HG03469 (cell line): ENCODE data around the gene C16orf86.
"Not testable (repeated sequence)": the region's sequence is repeated elsewhere in the genome, so short reads cannot be mapped to it uniquely, and the experiment has no call there.

Experiments
- ATAC-seq: cut with Tn5 transposase; IDR thresholded peaks from one replicate; pipeline ENCODE4 v1.9.1; 2021; ENCODE audit warnings: mild to moderate bottlenecking, moderate library complexity, moderate number of reproducible peaks; ENCODE audit not compliant: unreplicated experiment

The C16orf86 gene

DNA sequence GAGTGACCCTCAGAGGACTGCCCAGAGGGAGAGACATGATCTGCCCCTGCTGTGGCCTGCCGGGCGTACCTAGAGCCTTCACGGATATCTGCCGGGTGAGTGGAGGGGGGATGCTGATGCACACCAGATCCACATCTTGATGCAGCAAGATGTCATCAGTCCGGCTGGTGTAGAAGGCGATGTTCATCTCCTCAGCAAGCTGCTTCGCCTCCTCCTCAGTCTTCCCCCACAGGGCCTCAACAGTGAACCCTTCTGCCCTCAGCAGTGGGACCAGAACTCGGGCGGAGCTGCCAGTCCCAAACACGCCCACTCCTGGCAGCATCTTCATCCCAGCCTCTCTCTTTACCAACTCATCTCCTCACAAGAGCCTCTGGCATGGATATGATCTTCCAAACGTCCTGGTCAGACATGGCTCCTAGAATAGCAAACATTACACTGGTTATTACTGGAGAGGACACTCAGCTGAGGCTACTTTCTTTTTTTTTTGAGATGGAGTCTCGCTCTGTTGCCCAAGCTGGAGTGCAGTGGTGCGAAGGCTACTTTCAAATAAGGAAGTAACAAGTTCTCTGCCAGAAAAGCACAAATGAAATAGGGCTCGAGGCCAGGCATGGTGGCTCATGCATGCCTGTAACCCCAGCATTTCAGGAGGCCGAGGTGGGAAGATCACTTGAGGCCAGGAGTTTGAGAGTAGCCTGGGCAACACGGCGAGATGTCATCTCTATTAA is 18.9 kb downstream of the C16orf86 start:
- ATAC-seq = no peak

DNA sequence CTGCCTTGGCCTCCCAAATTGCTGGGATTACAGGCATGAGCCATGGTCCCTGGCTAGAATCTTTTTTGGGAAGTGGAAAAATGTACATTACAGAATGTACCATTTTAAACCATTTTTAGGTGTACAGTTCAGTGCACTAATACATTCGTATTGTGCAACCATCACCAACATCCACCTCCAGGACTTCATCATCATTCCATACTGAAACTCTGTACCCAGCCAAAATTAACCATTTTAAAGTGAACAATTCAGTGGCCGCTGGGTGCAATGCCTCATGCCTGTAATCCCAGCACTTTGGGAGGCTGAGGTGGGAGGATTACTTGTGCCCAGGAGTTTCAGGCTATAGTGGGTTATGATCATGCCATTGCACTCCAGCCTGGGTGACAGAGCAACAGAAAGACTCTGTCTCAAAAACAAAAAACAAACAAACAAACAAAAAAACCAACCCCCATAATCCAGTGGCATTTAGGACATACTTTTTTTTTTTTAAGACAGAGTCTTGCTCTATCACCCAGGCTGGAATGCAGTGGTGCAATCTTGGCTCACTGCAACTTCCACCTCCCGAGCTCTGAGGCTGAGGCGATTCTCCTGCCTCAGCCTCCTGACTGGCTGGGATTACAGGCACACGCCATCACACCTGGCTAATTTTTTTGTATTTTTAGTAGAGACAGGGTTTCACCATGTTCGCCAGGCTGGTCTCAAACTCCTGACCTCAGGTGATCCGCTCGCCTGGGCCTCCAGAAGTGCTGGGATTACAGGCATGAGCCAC is 27.1 kb downstream of the C16orf86 start:
- not testable (repeated sequence) for ATAC-seq

DNA sequence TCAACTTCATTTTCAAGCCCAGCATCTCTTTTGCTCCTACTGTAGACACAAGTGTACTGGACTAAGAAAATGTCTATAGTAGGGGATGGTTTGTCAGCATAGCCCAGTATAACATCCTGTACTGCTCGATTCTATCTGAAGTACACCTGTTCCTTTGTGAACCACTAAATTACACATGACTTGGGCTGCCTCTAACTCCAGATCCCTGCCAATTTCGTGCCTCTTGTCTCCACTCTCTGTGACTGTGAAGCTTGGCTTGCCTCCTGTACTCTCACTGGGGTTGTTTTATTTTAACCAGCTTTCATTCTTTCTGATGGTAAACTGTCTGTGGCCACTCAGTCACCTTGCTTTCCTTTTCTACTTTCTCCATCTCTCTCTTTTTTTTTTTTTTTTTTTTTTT is 28.0 kb downstream of the C16orf86 start:
- ATAC-seq = no peak

DNA sequence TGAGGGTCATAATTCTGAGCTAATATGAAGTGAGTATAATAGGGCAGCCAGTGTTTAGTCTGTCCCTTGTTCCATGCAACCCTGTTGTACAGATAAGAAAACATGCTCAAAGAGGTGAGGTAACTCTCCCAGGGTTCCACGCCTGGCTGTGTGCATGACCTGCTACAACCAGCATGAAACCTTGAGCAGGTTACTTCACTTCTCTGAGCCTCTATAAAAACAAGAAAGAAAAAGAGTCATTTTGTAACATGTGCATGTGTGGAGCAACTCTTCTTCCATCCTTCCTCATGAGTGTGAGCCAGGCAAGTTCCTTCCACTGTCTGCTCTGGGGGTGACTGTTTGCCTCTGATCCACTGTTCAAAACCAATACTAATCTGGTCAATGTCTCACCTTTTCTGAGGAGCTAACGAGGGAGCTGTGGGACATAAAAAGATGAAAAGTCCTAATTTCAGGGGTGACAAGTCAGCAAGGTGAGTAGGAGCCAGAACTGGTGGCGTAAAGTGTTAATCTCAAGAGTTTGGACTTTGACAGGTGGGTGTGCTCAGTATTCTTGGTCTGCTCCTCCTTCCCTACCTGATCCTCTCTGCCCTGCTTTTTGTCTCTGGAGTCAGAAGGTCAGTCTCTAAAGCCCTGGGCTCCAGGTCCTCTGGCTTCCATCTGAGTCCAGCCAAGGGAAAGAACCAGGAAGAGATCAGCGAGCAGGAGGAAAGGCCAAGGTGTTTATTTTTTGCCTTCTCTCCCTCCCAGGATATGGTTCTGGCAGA is 31.0 kb downstream of the C16orf86 start:
- ATAC-seq = no peak

DNA sequence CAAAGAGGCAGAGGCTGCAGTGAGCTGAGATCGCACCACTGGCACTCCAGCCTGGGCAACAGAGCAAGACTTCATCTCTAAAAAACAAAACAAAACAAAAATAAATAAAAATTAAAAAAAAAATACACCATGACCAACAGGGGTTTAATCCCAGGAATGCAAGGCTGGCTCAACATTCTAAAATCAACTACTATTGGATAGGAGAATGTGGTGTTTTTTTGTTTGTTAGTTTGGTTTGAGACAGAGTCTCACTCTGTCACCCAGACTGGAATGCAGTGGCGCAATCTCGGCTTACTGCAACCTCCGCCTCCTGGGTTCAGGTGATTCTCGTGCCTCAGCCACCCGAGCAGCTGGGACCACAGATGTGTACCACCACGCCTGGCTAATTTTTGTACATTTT is 32.7 kb downstream of the C16orf86 start:
- ATAC-seq = no peak

DNA sequence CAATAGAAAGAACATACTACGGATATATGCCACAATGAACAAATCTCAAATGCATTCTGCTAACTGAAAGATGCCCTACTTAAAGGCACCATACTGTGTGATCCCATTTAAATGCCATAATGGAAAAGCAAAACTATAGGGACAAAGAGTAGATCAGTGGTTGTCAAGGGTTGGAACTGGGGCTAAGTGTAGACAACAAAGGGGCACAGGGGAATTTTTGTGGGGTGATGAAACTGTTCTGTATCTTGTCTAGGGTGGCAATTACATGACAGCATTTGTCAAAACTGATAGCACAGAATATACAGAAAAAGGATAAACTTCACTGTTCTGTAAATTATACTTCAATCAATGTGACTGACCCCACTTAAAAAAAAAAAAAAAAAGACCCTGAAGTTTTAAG is 34.8 kb downstream of the C16orf86 start:
- no peak for ATAC-seq

DNA sequence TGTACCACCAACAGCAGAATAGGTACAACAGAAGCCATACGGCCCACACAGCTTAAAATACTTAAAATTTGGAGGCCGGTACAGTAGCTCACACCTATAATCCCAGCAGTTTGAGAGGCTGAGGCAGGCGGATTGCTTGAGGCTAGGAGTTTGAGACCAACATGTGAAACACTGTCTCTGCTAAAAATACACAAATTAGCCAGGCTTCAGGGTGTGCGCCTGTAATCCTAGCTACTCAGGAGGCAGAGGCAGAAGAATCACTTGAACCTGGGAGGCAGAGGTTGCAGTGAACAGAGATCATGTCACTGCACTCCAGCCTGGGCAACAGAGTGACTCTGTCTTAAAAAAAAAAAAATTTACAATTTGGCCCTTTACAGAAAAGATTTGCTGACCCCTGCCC is 35.5 kb downstream of the C16orf86 start:
- ATAC-seq = no peak

DNA sequence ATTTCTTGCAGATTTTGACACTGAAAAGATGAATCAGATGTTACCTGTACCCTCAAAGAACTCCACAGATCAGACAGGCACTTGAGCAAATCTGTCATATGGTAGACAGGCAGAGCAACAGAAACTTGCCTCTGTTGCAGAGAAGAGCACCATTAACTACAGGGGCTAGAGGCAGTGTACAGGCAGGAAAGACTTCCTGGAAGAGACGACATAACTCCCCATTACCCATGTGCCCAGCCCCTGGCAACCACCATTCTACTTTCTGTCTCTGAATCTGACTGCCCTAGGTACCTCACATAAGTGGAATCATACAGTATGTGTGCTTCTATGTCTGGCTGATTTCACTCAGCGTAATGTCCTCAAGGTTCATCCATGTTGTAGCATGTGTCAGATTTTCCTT is 37.0 kb downstream of the C16orf86 start:
- ATAC-seq = no peak

DNA sequence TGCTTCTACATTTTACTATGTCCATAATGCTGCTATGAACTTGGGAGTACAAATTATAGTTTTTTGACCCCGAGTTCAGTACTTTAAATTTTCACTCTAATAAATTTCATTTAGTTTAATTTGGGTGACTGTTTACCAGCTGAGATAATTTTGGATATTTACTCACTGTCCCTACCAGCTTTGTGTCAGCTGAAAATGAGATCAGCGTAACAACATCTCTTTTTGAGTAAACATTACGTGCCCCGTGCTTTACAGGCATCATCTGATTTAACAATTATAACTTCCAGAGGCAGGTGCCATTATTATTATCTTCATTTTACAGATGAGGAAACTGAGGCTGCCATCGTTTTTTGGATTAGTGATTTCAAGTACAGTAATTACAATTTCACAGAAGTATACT is 37.5 kb downstream of the C16orf86 start:
- ATAC-seq = no peak

DNA sequence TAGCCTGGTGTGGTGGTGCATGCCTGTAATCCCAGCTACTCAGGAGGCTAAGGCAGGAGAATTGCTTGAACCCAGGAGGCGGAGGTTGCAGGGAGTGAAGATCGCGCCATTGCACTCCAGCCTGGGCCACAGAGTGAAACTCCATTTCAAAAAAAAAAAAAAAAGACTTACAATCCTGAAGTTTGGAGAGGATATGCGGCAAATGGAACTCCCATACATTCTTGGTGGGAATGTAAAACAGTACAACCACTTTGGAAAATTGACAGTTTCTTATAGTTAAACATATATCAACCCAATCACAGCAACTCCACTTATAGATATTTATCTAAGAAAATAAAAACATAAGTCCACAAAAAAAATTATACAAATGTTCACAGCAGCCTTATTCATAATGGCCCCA is 40.6 kb downstream of the C16orf86 start:
- no peak for ATAC-seq

DNA sequence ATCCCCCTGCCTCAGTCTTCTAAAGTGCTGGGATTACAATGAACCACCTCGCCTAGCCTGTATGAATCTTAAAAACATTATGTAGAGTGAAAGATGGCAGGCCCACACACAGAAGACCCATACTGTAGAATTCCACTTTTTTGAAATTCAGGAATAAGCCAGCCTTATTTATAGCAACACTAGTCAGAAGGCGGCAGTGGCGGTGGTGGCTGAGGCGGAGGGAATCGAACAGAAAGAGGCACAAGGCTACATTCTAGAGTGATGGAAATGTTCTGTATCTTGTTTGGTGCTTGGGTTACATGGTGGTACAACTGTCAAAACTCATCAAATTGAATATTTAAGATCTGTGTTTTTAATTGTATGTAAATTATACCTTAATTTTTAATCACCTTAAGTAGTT is 41.2 kb downstream of the C16orf86 start:
- ATAC-seq = no peak

DNA sequence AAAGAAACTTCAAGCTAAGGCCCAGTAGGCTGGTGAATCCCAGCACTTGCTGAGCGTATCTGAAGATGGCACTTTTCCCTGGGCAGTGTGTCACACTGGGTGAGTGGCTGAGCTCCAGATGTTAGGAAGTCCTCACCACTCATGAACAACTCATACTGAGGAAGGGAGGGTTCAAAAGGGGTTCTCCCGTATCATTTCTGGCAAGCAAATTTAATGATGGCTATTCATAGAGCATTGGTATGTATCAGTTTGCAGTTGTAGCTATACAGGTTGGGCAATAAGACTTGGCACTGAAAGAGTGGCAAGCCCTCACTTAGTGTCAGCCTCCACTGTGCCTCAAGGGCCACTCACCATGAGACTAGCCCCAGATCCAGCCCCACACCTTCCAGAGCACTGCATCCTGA is 41.8 kb downstream of the C16orf86 start:
- no peak for ATAC-seq

DNA sequence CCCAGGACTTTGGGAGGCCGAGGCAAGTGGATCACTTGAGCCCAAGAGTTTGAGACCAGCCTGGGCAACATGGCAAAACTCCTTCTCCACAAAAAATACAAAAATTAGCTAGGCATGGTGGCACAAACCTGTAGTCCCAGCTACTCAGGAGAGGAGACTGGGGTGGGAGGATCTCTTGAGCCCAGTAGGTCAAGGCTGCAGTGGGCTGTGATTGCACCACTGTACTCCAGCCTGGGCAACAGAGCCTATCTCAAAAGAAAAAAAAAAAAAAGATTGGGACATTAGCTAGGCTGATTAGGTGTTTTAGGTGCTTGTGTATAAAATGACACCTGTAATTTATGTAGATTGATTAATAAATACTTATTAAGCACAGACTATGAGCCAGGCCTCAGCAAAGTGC is 42.4 kb downstream of the C16orf86 start:
- no peak for ATAC-seq

DNA sequence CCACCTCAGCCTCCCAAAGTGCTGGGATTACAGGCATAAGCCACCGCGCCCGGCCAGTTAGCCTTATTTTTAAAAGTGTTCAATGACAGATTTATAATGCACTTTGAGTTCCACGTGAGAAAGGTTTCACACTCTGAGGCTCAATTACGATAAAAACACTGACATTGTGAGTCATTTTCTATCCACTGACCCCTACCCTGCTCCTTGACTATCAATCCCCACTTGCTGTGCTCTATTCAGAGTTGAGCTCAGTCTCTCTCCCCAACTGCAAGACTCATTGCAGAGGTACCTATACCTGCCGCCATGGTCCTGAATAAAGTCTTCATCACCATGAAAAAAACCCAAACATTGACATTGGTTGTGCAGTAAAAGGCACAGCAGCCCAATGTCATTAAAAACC is 44.0 kb downstream of the C16orf86 start:
- no peak for ATAC-seq

DNA sequence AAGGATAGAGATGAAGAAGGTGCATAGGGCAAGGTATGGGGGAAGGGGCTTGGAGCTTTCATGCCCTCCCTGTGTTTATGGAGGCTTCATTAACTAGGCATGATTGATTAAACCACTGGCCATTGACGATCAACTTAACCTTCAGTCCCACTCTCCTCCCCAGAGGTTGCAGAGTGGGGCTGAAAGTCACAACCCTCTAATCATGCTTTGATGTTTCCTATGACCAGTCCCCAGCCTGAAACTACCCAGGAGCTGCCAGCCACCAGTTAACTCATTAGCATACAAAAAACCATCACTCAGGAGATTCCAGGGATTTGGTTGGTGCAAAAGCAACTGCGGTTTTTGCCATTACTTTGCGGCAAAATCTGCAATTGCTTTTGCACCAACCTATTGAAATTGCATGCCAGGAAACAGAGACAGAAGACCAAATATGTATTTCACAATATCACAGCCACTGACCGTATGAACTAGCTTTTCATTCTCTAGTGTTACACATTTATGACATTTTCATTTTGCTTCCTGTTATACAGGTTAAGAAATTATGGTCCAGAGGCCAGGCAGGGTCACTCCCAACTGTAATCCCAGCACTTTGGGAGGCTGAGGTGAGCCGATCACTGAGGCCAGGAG is 47.1 kb downstream of the C16orf86 start:
- ATAC-seq = no peak

DNA sequence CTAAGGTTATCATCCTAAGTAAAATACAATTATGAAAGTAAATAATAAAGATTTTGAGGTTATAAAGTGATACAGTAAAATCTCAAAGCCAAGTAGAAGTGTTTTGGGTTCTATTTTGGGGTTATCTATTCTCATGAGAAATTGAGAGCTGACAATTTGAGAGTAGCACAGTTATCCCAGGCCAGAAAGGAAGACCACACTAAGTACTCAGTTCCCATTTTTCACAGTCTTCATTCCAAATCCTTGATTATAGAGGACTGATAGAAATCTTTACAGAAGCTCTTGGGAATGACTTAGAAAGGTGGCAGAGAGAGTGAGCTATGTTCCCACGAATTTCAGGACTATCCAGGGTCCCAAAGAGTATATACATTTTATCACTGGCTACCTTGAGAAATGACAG is 47.9 kb downstream of the C16orf86 start:
- no peak for ATAC-seq

DNA sequence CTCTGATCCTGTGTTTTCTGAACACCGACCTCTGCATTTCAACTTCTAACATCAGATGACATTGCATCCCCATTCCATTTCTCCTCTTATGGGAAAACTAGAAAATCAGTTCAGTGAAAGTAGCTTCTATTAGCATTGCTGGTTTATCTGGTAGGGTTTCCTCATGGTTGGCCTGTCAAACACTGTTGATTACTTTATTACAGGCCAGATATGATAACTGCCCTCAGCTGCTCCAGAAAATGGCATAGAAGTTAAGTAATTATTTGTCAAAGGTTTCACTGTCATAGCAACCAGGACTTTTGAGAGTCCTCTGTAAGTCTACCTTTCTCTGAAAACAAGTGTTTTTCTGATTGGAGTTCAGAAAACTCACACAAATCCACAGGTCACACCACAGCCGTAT is 49.5 kb downstream of the C16orf86 start:
- no peak for ATAC-seq
